HG03460 (cell line): ENCODE data around the gene SLCO3A1.
"Not testable (repeated sequence)": the region's sequence is repeated elsewhere in the genome, so short reads cannot be mapped to it uniquely, and the experiment has no call there.

Experiments used
- ATAC-seq: cut with Tn5 transposase; IDR thresholded peaks from one replicate; pipeline ENCODE4 v1.9.1; 2021; ENCODE audit not compliant: unreplicated experiment

The SLCO3A1 gene

DNA sequence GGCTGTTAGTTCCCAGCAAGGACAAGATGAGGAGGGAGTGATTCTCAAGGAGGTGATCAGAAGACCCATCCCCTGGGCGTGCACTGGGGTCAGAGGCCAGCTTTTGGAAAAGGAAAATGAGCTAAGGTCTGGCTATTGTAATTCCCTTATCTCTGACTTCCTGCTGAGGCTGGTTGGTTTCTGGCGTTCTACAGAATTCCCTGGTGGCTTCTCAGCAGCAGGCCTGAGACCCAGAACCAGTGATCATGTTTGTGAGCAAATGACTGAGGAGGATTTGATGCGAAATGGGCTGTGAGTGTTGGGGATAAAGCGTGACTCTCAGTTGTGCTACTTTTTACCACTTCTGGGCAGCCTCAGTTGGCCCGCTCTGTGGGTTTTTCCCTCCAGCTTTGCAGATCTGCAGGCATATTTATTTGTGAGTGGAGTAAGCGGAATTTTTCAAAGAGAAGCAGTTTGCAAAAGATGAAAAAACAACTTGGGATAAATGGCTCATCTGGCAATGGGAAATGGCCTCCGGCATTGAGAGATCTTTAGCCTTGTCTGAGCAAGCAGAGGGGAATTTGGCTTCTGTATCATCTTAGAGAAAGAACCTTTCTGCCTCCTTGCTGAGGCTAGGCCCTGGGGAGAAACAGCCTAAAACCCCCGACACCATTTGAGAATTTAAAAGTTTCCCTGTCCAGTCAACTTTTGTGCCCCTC is 102.7 kb downstream of the SLCO3A1 start:
- no peak for ATAC-seq

DNA sequence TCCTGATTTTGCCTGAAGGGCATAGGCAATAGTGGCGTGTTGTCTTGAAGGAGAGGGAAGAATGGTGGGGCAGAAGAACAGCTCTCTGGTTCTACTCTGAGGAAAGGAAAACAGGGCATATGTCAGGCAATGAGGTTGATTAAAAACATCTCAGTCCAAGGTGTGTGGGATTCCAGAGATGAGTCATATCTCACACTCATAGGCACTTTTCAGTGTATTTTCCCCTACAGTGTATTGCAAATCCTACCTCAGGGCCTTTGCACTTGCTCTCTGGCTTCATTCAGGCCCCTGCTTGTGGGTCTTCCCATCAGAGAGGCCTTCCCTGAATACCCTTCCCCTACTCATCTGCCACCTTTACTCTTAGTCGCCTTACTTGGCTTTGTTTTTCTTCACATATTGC is 107.8 kb downstream of the SLCO3A1 start:
- ATAC-seq = no peak

DNA sequence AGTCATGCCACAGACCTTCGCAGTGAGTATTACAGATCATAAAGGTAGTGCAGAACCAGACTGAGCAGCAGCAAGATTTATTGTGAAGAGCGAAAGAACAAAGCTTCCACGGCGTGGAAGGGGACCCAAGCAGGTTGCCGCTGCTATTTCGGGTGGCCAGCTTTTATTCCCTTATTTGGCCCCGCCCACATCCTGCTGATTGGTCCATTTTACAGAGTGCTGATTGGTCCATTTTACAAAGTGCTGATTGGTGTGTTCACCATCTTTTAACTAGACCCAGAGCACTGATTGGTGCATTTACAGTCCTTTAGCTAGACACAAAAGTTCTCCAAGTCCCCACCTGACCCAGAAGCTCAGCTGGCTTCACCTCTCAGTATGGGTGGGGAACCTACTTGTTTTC is 110.2 kb downstream of the SLCO3A1 start:
- not testable (repeated sequence) for ATAC-seq

DNA sequence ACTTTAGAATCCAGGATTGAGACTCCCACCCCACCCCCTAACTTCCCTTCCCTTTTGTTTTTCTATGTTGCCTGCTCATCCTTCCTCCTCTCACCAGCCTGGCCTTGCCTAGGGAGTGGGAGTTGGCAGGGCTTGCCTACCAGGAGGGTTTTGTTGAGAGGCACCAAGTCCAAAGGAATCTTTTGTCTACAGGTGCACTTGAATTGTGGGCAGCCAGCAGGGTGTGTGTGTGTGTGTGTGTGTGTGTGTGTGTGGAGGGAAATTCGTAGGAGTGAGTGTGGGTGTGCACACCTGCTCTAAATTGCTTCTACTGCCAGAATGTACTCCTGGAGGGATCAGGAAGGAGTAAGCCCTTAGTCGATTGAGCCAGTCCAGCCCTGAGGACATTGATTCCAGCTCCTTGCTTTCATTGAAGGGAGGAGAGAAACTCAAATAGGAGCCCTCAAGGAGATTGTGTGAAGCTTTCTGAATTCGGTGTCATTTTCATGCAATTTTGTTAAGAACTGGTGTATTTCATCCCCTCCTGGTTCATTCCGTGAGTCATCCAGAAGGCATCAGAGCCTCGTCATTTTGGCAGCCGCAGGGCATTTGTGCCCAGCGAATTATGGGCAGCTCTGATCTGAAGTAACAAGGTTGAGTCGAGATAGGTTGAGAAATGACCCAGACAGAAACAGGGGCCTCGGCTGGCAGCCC is 112.1 kb downstream of the SLCO3A1 start:
- no peak for ATAC-seq

DNA sequence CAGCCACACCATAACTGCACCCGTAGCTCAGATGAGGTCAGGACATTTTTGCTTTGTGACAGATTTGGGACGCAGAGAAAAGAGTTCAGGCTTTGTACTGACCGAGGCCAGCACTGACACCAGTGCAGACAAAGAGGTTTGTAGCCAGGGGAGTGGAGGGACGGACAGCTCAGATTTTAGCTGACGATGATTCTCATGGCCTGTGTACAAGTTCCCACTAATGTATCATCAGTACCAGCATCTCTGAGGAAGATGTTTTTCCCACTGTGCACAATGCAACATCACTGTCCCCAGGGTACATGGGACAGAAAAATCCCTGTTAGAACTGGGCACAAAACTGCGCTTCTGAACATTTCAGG is 112.7 kb downstream of the SLCO3A1 start:
- no peak for ATAC-seq

DNA sequence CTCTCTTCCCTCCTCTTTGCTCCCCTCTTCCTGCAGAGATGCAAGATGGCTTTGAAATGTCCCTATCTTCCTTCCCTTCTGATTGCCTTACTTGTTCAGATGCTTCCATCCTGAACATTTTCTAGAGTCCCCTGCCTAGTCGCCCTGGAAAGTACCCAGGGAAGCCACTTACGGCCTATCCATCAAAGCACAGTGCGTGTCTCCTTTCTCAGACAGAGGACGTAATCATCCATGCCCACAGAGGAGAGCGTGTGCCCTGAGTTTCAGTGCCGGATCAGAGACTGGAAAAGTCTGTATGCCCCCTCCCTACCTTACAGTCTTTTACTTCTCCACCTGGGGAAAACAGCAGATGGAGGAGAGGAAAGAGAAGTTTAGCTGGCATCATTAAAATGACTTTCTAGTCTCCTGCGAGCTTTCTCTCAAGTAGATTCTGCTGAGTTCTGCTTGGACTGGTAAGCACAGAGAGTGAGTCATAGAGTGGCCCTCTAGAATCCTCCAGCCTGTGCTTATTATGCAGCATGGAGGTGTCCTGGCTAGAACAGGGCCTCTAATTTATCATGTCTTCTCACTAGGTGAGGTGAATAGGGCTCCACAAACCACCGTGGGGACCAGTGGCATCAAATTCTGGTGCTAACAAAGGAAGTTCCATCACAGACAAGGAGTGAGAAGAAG is 114.6 kb downstream of the SLCO3A1 start:
- no peak for ATAC-seq

DNA sequence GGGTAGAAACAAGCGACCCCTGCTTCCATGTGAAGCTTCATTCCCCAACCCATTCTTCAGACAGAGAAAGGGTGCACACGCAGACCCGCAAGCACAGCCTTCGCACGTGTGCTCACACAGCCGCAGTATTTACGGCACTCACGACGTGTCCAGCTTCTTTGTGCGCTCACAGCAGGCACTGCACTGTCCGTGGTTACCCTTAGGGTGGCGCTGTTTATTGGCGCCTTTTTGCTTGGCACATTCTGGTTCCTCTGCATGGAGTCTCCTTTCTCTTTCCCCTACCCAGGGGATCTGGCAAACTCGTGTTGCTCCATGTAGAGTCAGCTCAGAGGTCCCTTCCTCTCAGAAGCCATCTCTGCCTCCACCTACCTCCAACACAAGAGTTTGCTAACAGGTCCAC is 115.1 kb downstream of the SLCO3A1 start:
- ATAC-seq = no peak

DNA sequence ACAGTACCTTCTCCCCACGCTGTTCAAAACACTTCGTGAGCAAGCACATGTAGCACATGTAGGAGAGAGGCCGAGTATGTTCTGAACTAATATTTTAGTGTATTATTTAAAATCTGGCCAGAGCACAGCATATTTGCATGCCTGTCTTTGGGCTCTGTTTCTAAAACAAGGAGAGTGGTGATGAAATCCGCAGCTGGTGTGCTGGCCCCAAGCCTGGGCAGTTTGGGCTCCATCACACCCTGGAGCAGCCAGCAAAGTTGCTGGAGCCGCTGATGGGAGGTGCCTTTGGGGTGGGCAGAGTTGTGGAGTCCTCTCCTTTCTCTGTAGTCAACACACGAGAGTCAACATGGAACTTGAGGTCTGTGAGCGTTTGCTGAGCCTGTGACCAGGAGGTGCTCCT is 116.6 kb downstream of the SLCO3A1 start:
- no peak for ATAC-seq

DNA sequence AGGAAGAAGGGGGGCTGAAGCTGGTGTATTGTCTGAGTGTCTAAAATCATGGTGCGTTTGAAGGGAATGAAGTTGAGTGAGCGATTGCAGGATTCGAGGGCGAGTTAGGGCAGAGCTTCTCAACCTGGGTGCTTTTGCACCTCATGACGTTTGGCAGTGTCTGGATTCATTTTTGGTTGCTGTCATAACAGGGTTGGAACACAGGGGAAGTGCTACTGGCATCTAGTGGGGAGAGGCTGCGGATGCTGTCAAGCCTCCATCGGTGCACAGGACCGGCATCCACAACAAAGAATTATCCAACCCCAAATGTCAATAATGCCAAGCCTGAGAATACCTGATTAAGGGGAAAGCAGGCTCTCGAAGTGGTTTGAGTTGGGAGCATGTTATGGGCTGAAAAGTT is 120.0 kb downstream of the SLCO3A1 start:
- ATAC-seq = no peak

DNA sequence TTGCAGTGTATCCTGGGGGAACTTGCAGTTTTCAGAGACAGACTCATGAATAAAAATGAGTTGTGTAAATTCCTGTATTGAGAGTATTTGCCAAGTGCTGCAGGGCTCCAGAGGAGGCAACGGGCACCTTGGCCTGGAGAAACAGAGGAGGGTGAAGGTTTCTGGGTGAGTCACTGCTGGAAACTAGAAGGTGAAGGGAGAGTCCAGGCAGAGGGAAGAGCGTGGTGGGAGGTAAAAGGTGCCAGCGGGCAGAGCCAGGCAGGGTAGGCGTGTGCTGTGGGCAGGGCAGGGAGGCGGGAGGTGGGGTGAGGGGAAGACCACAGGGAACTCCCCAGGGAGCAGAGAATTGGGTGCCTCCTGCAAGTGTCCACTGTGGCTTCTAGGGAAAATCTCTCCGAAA is 120.8 kb downstream of the SLCO3A1 start:
- no peak for ATAC-seq

DNA sequence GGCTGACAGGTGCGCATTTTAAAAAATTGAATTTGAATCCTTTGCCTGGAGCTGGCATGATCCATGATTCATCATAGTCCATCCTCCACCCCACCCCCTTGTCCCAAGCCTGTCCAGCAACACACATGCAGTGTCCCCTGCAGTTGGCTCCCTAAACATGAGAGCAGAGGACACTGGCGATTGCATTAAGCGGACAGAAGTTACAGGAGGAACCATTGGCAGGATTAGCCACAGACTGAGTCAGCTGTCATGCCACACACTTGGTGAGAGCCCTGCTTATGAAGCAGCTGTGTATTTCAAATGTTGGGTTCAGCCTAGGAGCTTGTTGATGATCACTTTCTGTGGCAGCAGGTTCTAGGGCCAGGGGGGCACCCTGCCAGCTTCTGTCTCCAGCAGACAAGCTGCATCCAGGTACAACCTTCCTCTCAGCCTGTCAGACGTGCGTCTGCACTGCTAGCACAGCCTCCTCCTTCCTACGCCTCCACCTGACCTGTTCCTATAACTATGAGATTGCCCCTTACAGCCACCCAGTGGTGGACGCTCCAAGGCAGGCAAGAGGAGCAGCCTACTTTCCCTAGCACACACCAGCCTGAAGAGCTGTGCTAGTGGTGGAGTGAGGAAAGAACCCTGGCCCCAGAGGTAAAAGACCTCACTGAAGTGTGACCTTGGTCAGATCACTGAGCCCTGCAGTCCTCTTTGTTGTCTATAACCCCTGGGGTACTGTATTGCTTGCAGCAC is 121.9 kb downstream of the SLCO3A1 start:
- ATAC-seq = no peak

DNA sequence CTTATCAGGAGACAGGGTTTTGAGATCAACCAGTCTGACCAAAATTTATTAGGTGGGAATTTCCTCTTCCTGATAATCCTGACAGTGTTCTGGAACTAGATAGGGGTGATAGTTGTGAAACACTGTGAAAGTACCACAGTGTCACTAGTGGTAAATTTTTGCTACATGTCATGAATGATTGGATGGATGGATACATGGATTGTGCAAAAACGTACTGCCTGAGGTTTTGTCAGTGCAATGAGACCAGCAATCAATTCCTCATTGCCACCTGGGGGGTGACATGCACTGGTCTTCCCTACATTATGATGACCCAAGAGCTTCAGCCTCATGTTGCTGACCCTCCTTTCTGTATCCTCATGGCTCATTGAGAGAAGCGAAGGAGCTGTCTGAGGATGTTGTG is 123.5 kb downstream of the SLCO3A1 start:
- no peak for ATAC-seq

DNA sequence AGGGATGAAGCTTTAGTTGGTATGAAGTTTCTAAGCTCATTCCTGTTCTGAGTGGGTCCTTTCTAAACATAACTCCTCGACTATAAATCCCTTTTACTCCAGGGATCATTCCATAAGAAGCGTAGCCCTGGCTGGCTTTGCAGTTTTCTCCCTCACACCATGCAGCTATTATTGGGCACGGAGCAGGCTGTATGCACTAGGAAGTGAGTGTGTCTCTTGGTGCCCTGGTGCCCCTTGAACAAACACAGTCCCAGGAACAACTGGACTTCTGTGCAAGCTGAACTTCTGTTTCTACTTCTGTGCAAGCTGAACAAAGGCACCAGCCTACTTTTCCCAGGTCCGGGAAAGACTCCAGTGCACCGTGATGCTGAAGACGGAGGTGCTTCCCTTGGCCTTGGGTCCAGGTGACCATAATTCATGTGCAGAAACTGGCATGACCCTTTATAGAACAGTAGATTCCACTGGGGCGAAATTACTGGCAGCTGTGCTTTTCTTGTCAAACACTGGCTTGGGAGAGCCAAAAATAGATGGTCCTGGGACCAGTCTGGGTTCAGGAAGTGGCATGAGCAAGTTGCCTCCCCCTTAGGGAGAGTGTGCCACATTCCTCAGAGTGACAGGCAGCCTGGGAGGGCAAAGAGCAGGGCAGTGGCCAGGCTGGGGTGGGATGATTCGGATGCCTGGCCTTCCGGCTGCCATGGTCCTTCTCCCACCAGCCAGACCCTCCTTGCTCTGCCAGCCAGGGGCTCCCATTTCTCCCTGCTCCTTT is 127.2 kb downstream of the SLCO3A1 start:
- ATAC-seq = no peak

DNA sequence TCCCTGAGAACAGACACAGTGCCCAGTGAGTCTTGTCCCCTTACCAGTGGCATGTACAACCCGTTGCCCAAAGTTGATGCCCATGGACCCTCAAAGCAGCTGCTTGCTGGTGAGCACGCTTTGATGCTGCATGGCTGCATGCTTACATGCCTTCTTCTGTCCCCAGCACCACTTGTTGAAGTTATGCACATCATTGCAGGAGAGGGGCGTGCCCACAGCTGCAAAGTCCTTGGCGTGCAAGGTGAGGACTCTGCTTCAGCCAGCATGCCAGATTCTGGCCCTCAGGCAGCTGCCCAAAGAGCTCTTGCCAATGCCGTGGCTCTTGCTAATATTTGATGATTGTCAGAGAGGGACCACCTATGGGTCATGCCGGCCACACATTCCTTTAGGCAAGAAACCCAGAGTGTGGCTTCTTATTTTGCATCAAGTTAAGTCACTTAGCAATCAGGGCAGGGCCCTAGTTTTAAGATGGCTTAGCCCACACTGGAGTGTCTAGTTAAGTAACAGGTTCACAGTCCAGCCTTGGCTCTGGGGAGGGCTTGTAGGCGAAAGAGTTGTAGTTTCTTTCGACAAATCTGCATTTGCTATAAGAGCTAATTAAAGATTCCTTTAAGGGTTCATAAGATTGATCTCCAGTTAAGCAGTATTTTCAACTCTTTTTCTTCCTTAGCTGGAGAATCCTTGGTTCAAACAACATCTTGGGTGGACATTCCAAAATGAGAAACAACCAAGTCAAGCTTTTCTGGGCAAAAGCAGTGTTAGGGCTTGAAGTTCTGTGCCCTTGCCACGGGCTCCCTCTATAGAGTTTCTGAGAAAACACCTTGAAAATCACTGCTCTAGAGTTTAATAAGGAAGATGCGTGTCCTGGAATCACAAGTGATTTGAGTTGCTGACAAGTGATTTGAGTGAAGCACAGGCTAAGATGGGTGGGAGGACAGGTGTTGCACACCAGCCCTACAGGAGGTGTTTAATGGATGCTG is 128.6 kb downstream of the SLCO3A1 start:
- no peak for ATAC-seq

DNA sequence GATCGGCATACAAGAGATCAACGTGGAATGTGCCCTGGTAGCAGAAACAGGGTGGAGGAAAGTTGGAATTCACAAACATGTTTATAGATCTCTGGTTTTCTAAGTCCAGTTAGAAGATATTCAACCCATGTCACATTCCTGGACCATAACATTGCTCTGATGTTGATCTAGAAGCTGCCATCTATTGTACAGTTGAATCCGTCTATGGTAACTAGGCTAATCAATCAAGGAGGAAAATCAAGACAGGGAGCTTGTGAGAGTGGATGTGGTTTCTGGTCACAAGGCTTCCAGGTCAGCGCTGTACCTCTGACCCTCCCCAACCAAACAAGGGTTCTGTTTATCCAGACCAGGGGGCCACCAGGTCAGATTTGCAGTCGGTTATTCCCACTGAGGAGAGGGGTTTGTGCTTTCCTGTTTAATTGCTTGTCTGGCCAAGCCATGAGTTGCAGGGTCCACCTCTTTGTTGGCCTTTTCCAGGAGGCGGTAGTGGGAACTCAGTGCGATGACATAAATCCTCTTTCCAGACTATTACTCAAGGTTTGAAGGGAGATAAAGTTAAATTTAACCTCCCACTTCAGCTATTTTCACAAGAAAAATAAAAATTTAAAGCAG is 130.3 kb downstream of the SLCO3A1 start:
- no peak for ATAC-seq

DNA sequence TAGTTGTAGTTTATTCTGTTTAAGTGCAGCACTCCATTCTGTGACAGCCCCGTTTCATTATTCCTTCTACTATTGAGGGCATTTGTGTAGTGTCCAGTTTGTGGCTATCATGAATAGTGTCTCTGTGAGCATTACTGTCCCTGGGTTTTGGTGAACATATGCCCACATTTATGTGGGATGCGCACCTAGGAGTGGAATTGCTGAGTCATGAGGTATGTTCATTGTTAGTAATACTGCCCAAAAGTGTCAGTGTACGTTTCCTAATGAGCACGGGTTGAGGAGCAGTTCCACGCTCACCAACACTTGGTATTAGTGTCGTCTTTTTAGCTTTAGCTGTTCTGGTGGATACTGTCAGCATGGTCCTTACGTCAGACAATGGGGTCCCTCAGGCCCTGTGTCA is 131.8 kb downstream of the SLCO3A1 start:
- no peak for ATAC-seq

DNA sequence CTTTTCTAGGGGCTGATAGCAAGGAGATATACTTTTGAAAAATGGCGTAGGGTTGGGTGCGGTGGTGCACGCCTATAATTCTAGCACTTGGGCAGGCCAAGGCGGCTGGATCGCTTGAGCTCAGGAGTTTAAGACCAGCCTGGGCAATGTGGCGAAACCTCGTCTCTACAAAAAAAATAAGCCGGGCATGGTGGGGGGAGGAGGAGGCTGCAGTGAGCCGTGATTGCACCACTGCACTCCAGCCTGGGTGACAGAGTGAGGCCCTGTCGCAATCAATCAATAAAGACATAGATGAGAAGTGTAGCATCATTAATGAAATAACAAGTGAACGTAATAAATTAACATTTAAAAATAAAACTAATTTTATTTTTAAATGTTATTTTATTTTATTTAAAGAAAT is 134.6 kb downstream of the SLCO3A1 start:
- ATAC-seq = no peak

DNA sequence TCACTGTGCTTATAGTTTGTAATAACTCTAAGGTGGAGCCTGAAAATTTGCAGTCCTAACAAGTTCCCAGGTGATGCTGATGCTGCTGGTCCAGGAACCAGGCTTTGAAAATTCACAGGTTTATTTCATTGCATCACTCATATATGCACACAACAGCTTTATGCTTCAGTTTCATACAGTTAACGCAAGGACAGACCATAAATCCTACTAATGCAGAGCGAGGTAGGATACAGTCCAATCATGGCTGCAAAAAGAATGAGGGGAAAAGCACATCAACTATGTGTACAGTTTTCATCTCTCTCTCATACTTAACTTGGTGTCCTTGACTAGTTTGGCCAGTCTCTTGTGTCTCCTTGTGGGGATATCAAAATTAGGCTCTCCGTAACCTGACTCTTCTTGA is 135.1 kb downstream of the SLCO3A1 start:
- ATAC-seq = no peak

DNA sequence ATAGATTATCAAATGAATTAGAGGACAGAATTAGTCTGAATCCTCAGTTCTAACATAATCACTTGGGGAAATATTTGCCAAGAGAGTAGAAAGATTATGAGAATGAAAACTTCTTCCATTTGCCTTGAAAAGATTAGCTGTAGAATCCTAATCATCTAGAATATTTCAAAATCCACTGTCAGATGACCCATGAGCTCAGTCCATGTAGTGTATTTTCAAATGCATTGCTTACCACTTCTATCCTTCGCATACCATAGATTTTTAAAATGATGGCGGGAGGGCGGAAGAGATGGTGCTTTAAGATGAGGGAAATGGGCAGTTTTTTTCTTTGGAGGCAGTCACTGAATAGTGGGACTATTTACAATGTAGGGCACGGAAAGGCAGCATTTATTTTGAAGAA is 136.3 kb downstream of the SLCO3A1 start:
- no peak for ATAC-seq
